Muscle layer of colon (tissue), 2 donors: ENCODE measurements around the gene DPYSL3.

Source experiments
- H3K27ac ChIP-seq: one replicate; pipeline ENCODE4 v1.7.0; 2013; ENCODE audit warnings: low read depth, mild to moderate bottlenecking, low read length, moderate library complexity
- H3K27me3 ChIP-seq, 2 donors: one replicate each; pipeline ENCODE4 v1.7.0; 2013; ENCODE audit warnings: low read length in 2 of 2, mild to moderate bottlenecking in 2 of 2; ENCODE audit not compliant: insufficient read depth in 2 of 2, control insufficient read depth in 1 of 2
- H3K36me3 ChIP-seq: one replicate; pipeline ENCODE4 v1.7.0; 2013; ENCODE audit warnings: mild to moderate bottlenecking, low read length; ENCODE audit not compliant: insufficient read depth
- H3K4me1 ChIP-seq: one replicate; pipeline ENCODE4 v1.7.0; 2013; ENCODE audit warnings: mild to moderate bottlenecking, low read length; ENCODE audit not compliant: insufficient read depth
- H3K4me3 ChIP-seq, 2 donors: one replicate each; pipeline ENCODE4 v1.7.0; 2013; ENCODE audit warnings: low read length in 2 of 2, low read depth in 1 of 2, mild to moderate bottlenecking in 1 of 2, moderate library complexity in 1 of 2
- H3K9ac ChIP-seq: one replicate; pipeline ENCODE4 v1.7.0; 2013; ENCODE audit warnings: low read length
- H3K9me3 ChIP-seq: one replicate; pipeline ENCODE4 v1.7.0; 2013; ENCODE audit warnings: mild to moderate bottlenecking, low read length
- donor health status: abdominal sarcoma.
- donor health status: Adenocarcinoma of cecum.

DPYSL3 gene

DNA sequence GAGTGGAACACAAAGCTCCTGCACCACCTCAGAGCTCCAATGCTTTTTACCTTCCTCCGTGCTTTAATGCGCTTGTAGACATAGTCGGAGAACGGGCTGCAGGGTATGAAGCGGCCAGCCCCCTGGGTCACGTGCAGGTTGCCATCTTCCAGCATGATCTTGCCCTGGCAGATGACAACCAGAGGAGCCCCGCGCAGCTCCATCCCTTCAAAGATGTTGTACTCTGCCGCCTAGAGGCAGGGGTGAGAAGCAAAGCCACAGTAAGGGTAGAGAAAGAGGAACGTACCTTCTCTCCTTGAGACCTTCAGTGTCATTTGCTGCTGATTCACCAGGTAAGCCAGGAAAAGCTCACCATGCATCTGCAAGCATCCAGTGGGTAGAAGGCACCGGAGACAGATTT is 112.3 kb downstream of the DPYSL3 start:
- Histone ChIP-seq H3K4me3 (no peak overlapping the region), H3K27me3 (no peaks in the 10 kb centered on the region), H3K27ac (no peak overlapping the region), H3K9ac (no peak overlapping the region), H3K4me1 (no peaks in the 10 kb centered on the region), H3K36me3 (peaks cover 87% of the 10 kb centered on the region), H3K9me3 (no peaks in the 10 kb centered on the region)

DNA sequence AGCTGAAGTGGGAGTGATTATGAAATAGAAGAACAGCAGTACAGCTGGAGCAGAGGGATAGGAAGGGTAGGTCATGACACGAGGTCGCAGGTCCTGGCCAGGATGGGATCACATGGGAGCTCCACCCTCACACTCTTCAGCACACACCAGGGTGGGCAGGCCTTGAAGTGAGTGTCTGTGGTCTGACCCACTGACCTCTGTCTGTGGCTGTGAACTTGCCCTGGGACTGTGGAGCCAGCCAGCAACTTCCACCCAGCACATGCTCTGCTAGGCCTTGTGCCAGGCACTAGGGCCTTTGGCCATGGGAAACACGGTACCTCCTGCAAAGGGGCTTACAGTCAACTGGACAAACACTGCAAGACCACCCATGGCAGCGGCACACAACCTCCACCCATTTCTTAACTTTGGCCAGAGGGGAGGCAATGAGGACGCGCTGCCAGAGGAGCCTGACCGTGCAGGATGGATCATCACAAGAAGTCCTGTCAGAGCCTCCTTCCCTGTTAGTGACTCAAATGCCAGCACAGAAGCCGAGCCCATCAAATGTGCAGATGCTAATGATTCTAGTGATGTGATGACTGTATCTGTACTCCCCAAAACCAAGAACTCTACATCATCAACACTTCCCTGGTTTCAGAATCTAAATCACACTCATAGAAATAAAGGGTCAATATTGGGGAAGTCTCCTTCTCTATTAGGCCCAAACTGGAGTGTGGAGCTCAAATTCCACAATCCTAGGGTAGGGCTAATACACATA is 113.6 kb downstream of the DPYSL3 start:
- H3K4me1 ChIP-seq, result no peaks in the 10 kb centered on the region
- peaks cover 84% of the 10 kb centered on the region for H3K36me3 ChIP-seq
- H3K27me3 ChIP-seq, result no peaks in the 10 kb centered on the region
- H3K9ac ChIP-seq, result no peak overlapping the region
- no peaks in the 10 kb centered on the region for H3K9me3 ChIP-seq
- no peak overlapping the region for H3K27ac ChIP-seq
- no peak overlapping the region for H3K4me3 ChIP-seq

DNA sequence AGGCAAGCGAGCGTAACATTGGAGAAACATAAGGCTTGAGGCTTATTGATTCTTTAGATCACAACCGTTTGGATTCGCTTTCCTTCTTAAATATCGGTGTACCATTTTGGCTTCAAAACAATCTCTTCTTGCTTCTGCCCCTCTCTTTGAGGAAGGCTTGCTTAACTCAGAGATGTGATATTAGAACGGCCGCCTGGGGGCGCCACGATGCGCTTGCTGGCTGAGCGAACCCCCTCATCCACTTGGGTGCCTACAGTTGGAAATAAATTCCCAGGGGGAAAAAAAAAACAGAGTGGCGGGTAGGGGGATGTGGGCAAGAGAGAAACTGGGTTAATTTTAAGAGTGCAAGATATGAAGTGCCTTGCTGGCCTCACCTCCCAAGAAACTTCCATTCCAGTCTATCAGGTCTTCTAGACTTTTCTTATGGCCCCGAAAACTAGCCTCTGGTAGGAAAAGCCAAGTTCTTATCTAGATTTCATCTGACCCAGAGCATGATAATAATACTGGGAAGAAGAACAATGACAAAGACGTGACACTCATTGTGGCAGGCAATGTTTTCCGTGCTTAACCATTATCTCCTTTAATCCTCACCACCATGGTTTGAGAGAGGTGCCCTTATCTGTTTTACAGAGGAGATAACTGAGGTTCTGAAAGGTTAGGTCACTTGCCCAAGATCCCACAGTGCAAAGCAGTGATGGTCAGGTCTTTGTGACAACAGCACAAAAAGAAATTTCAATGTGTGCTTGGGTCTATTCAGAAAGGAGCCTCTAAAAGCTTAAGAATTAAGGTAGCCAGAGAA is 115.8 kb downstream of the DPYSL3 start:
- Histone ChIP-seq H3K9ac (no peak overlapping the region), H3K27ac (no peak overlapping the region), H3K27me3 (no peaks in the 10 kb centered on the region), H3K36me3 (peaks cover 69% of the 10 kb centered on the region), H3K4me1 (no peaks in the 10 kb centered on the region), H3K9me3 (no peaks in the 10 kb centered on the region), H3K4me3 (no peak overlapping the region)

DNA sequence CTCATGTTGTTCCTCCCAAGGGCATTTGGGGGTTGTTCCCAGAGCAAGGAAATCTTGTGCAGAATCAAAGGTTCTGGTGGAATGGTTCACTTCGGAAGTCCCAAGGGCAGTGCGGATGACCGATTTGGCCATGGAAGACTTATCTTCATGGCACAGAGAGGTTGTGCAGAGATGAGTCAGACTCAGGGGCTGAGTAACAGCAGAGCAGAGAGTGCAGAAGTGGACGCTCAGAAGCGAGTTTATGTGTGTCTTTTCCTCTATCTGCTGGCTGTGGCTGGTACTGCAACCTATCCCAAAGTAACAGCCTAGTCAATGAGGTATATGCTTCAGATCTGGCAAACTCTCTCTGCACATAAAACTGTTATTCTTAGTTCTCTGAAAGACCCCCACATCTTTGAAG is 118.1 kb downstream of the DPYSL3 start:
- Histone ChIP-seq H3K27me3 (no peaks in the 10 kb centered on the region), H3K4me3 (no peak overlapping the region), H3K9me3 (no peaks in the 10 kb centered on the region), H3K4me1 (no peaks in the 10 kb centered on the region), H3K9ac (no peak overlapping the region), H3K36me3 (peaks cover 49% of the 10 kb centered on the region), H3K27ac (no peak overlapping the region)

DNA sequence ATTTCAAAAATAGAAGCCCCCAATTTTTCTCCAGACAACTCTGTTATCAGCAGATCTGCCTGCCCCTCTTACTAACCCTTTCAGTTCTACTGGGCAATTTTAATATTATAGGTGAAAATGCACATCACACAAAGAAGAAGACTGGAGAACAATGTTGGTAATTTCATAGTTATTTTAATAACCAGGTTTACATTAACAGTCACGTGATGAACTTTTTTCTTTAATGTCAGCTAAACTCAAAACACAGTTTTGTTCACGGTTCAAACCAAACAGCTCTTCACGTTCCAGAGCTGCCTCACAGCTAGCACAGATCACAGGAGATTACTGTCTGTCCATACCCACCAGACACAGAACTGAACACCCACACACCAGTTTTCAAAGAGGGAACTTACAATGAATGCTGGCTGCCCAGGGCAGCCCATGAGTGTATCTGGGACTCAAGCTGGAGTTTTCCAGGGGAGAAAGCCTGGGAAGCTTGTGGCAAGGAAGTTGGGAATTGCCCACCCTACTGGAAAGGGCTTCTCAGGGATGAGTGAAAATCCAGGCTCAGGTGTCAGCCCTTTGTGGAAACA is 119.1 kb downstream of the DPYSL3 start:
- H3K36me3 ChIP-seq, result peaks cover 41% of the 10 kb centered on the region
- H3K4me3 ChIP-seq, result no peak overlapping the region
- H3K9ac ChIP-seq, result no peak overlapping the region
- H3K9me3 ChIP-seq, result no peaks in the 10 kb centered on the region
- no peak overlapping the region for H3K27ac ChIP-seq
- H3K4me1 ChIP-seq, result no peaks in the 10 kb centered on the region
- H3K27me3 ChIP-seq, result no peaks in the 10 kb centered on the region

DNA sequence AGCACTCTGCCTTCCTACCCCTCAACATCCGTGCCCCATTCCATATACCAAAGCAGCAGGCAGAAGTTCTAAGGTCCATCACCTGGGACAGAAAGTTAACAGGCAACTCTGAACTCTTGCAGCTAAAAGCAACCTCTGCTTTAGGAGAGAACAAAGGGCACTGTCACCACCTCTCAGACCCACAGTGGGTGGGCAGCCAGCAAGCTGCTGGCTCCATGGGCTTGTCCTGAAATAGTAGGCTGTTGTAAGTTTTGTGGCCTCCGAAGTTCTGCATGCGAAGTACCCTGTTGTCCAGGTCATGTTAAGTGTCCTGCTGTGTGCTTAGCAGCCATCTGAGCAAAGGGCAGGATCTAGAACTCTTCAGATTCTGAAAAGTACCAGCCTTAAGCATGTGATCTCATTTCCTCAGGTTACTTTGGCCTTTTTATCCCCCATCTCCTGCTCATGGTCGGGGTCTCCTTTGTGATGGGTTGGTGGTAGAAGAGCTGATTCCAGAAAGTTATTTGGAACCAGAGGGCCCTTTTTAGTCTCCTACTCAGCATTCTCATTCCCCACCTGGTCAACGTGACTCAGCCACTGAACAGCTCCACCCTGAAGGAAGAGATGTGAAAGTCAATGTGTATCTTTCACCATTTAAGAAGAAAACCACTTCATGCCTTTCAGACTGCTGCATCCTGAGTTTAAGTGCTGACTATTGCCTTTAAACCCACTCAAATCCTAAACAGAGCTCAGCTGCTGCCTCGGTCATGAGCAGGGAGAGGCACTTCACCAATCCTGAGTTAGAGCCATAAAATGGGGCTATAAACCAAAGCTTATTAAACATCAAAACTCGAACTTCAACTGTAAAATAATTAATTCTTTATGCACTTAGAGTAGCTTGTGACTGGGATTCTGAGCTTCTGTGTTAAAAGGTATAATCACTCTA is 121.4 kb downstream of the DPYSL3 start:
- Histone ChIP-seq H3K9me3 (no peaks in the 10 kb centered on the region), H3K27me3 (no peaks in the 10 kb centered on the region), H3K4me3 (no peak overlapping the region), H3K36me3 (peaks cover 21% of the 10 kb centered on the region), H3K9ac (no peak overlapping the region), H3K4me1 (no peaks in the 10 kb centered on the region), H3K27ac (no peak overlapping the region)

DNA sequence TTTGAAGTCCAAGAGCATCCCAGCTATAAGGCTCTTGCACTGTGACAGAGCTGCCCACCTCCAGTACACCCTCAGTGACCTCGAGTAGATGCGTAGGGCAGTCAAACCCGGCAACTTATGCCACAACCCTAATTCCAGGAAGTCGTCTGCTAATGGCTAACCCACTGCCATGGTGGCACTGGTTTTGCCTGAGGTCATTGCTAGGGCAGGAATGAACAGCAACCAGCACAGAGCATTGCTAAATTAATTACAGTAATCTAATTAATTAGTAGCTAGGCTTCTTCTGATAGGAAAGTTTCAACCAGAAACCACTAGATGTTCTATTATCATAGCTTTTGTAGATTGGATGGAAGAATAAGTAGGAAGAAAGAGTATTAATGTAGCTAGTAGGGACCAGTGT is 122.8 kb downstream of the DPYSL3 start:
- Histone ChIP-seq H3K27ac (no peak overlapping the region), H3K4me3 (no peak overlapping the region), H3K9ac (no peak overlapping the region), H3K9me3 (no peaks in the 10 kb centered on the region), H3K36me3 (peaks cover 9% of the 10 kb centered on the region), H3K27me3 (no peaks in the 10 kb centered on the region), H3K4me1 (no peaks in the 10 kb centered on the region)

DNA sequence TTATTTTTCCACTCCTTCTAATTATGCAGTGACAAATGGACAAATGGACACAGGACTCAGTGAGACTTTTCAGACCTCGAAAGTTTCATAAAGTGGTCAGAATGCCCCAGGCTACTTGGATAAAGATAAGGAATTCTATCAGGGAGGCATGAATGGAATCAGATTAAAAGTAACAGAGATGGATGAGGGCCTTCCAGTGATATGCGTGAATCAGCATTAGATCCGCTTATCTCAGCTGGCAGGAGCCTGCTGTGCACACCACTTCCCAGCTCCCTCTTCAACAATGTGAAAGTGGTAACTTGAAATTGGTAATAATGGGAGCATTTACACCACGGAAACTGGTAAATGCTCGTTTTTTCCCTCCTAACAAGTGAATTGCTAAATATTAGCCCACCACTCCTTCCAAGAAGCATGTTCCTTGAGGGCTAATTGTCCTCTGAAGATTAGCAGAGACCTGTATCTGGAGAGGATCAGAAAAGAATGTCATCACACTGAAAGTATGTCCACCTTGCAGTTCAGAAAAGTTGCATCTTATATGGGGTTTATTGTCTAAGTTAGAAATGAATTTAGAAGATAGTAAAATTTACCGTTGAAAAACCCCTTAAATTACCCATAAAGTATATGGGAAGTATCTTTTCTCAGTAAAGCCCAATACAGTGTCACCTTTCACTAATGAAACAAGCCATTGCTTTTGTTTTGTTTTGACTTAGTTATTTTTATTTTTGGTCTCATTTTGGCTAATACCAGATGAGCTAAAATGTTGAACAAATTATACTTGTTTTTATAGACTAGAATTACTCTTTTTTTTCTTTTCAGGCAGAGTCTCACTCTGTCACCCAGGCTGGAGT is 125.3 kb downstream of the DPYSL3 start:
- Histone ChIP-seq H3K9me3 (no peaks in the 10 kb centered on the region), H3K27ac (no peak overlapping the region), H3K4me3 (no peak overlapping the region), H3K27me3 (no peaks in the 10 kb centered on the region), H3K4me1 (no peaks in the 10 kb centered on the region), H3K36me3 (no peaks in the 10 kb centered on the region), H3K9ac (no peak overlapping the region)

DNA sequence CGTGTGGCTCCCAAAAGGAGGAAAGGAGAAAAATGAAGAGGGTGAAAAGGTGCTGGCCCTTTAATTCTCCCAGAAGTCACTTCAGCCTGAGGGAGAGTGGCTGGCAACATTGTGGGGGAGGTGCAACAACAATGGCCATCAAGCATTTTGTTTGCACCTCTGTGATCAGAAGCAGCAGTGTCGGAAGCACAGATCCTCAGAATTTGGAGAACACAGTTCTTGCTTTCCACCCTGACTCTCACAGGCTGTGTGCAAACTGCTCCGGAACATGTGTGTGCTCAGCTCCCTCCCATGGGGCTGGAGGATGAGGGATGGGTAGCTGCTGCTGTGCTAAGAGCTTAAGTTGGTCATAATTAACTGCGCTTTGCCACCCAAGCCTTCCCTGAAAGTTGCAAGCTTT is 127.1 kb downstream of the DPYSL3 start:
- Histone ChIP-seq H3K27me3 (no peaks in the 10 kb centered on the region), H3K4me3 (peak overlapping the region in 1 of 2 donors; percentile 61), H3K27ac (peak overlapping the region; percentile 41), H3K9me3 (no peaks in the 10 kb centered on the region), H3K9ac (peak overlapping the region; percentile 18), H3K36me3 (no peaks in the 10 kb centered on the region), H3K4me1 (no peaks in the 10 kb centered on the region)

DNA sequence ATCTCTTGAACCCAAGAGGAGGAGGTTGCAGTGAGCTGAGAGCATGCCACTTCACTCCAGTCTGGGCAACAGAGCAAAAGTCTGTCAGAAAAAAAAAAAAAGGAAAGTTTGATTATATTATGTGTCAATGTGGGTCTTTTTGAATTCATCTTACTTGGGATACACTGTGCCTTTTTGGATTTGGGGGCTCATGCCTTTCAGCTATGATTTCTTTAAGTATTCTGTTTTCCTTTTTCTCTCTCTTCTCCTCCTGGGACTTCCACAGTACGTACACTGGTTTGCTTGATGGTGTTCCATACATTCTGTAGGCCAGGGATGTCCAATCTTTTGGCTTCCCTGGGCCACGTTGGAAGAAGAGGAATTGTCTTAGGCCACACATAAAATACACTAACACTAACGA is 128.3 kb downstream of the DPYSL3 start:
- H3K27ac ChIP-seq, result no peak overlapping the region
- no peaks in the 10 kb centered on the region for H3K36me3 ChIP-seq
- no peaks in the 10 kb centered on the region for H3K4me1 ChIP-seq

More for the DNA sequence above, 128.3 kb downstream of the DPYSL3 start:
- Histone ChIP-seq H3K9me3 (no peaks in the 10 kb centered on the region), H3K4me3 (no peak overlapping the region), H3K27me3 (no peaks in the 10 kb centered on the region), H3K9ac (no peak overlapping the region)
